HEK293 (cell line): ENCODE results near the gene VAMP7.
A peak's percentile ranks its signal among the peaks of the same experiment; 100 is the strongest.

Experiments
- GLI2 ChIP-seq: fragments of 450-650 bp; formaldehyde crosslinking; IDR thresholded peaks from 2 replicates; pipeline ENCODE4; 2017; ENCODE audit warnings: missing biosample characterization, missing genetic modification characterization, low read depth, borderline replicate concordance
- HOXA7 ChIP-seq: sonication (generic); formaldehyde crosslinking; IDR thresholded peaks from 2 replicates; pipeline ENCODE4 v1.8.1; 2022; ENCODE audit warnings: missing genetic modification reagents, borderline replicate concordance
- KLF7 ChIP-seq: fragments of 450-650 bp; formaldehyde crosslinking; IDR thresholded peaks from 2 replicates; pipeline ENCODE4 v1.5.1; 2016; ENCODE audit warnings: missing biosample characterization, missing genetic modification characterization, borderline replicate concordance
- OSR2 ChIP-seq: fragments of 450-650 bp; formaldehyde crosslinking; IDR thresholded peaks from 2 replicates; pipeline ENCODE4 v1.5.1; 2016; ENCODE audit warnings: missing biosample characterization, missing genetic modification characterization
- OVOL3 ChIP-seq: fragments of 450-650 bp; formaldehyde crosslinking; IDR thresholded peaks from 2 replicates; pipeline ENCODE4 v1.5.1; 2016; ENCODE audit warnings: missing biosample characterization, missing genetic modification characterization
- REPIN1 ChIP-seq: fragments of 450-650 bp; formaldehyde crosslinking; IDR thresholded peaks from 2 replicates; pipeline ENCODE4 v1.5.1; 2017; ENCODE audit warnings: missing biosample characterization, missing genetic modification characterization, low read depth
- SP3 ChIP-seq: fragments of 450-650 bp; formaldehyde crosslinking; IDR thresholded peaks from 2 replicates; pipeline ENCODE4 v1.5.1; 2016; ENCODE audit warnings: missing biosample characterization, missing genetic modification characterization
- SP7 ChIP-seq: fragments of 450-650 bp; formaldehyde crosslinking; IDR thresholded peaks from 2 replicates; pipeline ENCODE4 v1.5.1; 2016; ENCODE audit warnings: missing biosample characterization, missing genetic modification characterization
- YY1 ChIP-seq: fragments of 450-650 bp; formaldehyde crosslinking; IDR thresholded peaks from 2 replicates; pipeline ENCODE4 v1.5.1; 2018; ENCODE audit warnings: missing biosample characterization, missing genetic modification characterization
- ZBTB1 ChIP-seq: fragments of 450-650 bp; formaldehyde crosslinking; IDR thresholded peaks from 2 replicates; pipeline ENCODE4 v1.5.1; 2016; ENCODE audit warnings: missing biosample characterization, missing genetic modification characterization
- ZFP3 ChIP-seq: fragments of 450-650 bp; formaldehyde crosslinking; IDR thresholded peaks from 2 replicates; pipeline ENCODE4 v1.5.1; 2016; ENCODE audit warnings: low read depth, missing biosample characterization, missing genetic modification characterization
- ZNF10 ChIP-seq: fragments of 450-650 bp; formaldehyde crosslinking; IDR thresholded peaks from 2 replicates; pipeline ENCODE4 v1.5.1; 2017; ENCODE audit warnings: missing biosample characterization, missing genetic modification characterization
- ZNF112 ChIP-seq: fragments of 450-650 bp; formaldehyde crosslinking; IDR thresholded peaks from 2 replicates; pipeline ENCODE4 v1.5.0; 2017; ENCODE audit warnings: missing biosample characterization, missing genetic modification characterization
- ZNF302 ChIP-seq: fragments of 450-650 bp; formaldehyde crosslinking; IDR thresholded peaks from 2 replicates; pipeline ENCODE4 v1.5.1; 2016; ENCODE audit warnings: missing biosample characterization, missing genetic modification characterization, low read depth
- ZNF311 ChIP-seq: fragments of 450-650 bp; formaldehyde crosslinking; IDR thresholded peaks from 2 replicates; pipeline ENCODE4 v1.5.1; 2017; ENCODE audit warnings: missing biosample characterization, missing genetic modification characterization, borderline replicate concordance
- ZNF335 ChIP-seq: fragments of 450-650 bp; formaldehyde crosslinking; conservative IDR thresholded peaks from 2 replicates; pipeline ENCODE4 v1.5.1; 2016; ENCODE audit warnings: missing biosample characterization, missing genetic modification characterization
- ZNF37A ChIP-seq: fragments of 450-650 bp; IDR thresholded peaks from 2 replicates; pipeline ENCODE4 v1.5.1; 2018; ENCODE audit warnings: missing biosample characterization, missing genetic modification characterization
- ZNF391 ChIP-seq: fragments of 450-650 bp; formaldehyde crosslinking; IDR thresholded peaks from 2 replicates; pipeline ENCODE4 v1.5.1; 2016; ENCODE audit warnings: low read depth, missing biosample characterization, missing genetic modification characterization, borderline replicate concordance
- ZNF423 ChIP-seq: fragments of 450-650 bp; formaldehyde crosslinking; IDR thresholded peaks from 2 replicates; pipeline ENCODE4 v1.5.1; 2016; ENCODE audit warnings: missing biosample characterization, missing genetic modification characterization
- ZNF624 ChIP-seq: fragments of 450-650 bp; formaldehyde crosslinking; IDR thresholded peaks from 2 replicates; pipeline ENCODE4 v1.5.1; 2017; ENCODE audit warnings: missing biosample characterization, missing genetic modification characterization
- ZNF747 ChIP-seq: fragments of 450-650 bp; formaldehyde crosslinking; IDR thresholded peaks from 2 replicates; pipeline ENCODE4 v1.5.1; 2016; ENCODE audit warnings: missing biosample characterization, missing genetic modification characterization
- ZNF768 ChIP-seq: fragments of 450-650 bp; formaldehyde crosslinking; IDR thresholded peaks from 2 replicates; pipeline ENCODE4 v1.5.1; 2018; ENCODE audit warnings: missing biosample characterization, mild to moderate bottlenecking, missing genetic modification characterization
- ZNF792 ChIP-seq: fragments of 450-650 bp; formaldehyde crosslinking; IDR thresholded peaks from 2 replicates; pipeline ENCODE4 v1.5.1; 2016; ENCODE audit warnings: missing biosample characterization, missing genetic modification characterization
- ZNF837 ChIP-seq: fragments of 450-650 bp; formaldehyde crosslinking; IDR thresholded peaks from 2 replicates; pipeline ENCODE4 v1.5.1; 2016; ENCODE audit warnings: missing biosample characterization, missing genetic modification characterization
- ZSCAN16 ChIP-seq: fragments of 450-650 bp; formaldehyde crosslinking; IDR thresholded peaks from 2 replicates; pipeline ENCODE4 v1.5.1; 2016; ENCODE audit warnings: missing biosample characterization, missing genetic modification characterization
- TF ChIP-seq, protein P1 (sequence below): fragments of 450-650 bp; formaldehyde crosslinking; conservative IDR thresholded peaks from 2 replicates; pipeline ENCODE4 v1.5.1; 2016; ENCODE audit warnings: low read depth, missing biosample characterization, missing genetic modification characterization
- TF ChIP-seq, protein P2 (sequence below): fragments of 450-650 bp; formaldehyde crosslinking; IDR thresholded peaks from 2 replicates; pipeline ENCODE4 v1.5.1; 2016; ENCODE audit warnings: missing biosample characterization, missing genetic modification characterization
- TF ChIP-seq, protein P3 (sequence below): fragments of 450-650 bp; formaldehyde crosslinking; IDR thresholded peaks from 2 replicates; pipeline ENCODE4 v1.5.1; 2017; ENCODE audit warnings: missing biosample characterization, missing genetic modification characterization
- TF ChIP-seq, protein P4 (sequence below): fragments of 450-650 bp; formaldehyde crosslinking; IDR thresholded peaks from 2 replicates; pipeline ENCODE4 v1.5.1; 2016; ENCODE audit warnings: missing biosample characterization, missing genetic modification characterization
- TF ChIP-seq, protein P5 (sequence below): fragments of 450-650 bp; formaldehyde crosslinking; IDR thresholded peaks from 2 replicates; pipeline ENCODE4 v1.5.1; 2016; ENCODE audit warnings: missing biosample characterization, missing genetic modification characterization
- TF ChIP-seq, protein P6 (sequence below): sonication (generic); formaldehyde crosslinking; IDR thresholded peaks from 2 replicates; pipeline ENCODE4 v1.8.1; 2022; ENCODE audit warnings: mild to moderate bottlenecking, moderate library complexity, missing genetic modification reagents

Gene VAMP7

DNA sequence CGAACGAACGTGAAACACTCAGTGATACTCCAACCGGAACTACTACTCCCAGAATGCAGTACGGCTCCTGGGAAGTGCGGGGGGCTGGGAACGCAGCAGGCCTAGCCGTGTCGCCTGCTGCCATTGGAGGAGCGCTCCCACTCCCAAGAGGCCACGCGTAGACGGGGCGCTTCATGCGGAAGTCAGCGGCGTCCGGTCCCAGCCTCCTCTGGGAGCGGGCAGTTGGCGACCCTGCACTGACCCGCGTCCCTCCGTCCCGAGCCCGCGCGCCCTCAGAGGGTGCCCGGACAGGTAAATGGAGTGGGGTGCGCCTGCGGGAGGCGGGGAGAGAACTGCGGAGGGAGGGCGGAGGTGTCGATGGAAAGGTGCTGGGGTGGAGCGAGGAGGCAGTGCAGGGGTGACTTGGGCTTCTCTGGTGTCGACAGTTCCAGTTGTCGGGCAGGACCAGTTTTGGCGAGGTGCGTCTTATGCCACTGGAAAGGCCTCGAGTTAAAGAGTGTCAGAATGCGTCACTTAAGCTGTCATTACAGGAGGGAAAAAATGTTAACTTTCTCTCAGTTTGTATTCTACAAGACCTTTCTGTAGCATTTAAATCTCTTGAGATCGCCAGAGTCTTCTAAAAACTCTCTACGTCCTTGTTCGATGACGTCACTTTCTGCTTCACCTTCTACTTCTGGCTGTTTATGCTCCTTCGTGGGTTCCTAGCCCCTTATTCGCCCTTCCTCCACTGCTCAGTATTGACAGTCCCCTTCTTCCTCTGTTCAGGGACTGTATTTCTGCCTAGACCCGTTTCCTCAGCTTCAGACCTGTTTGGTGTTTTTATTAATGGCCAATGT lies at the start of gene VAMP7 (continued):
- TF ChIP-seq KLF7 (tag by site-specific recombination) = no peak
- no peak for TF ChIP-seq ZNF423 (tag by site-specific recombination)
- TF ChIP-seq ZNF837 = no peak
- no peak for TF ChIP-seq ZNF302 (tag by site-specific recombination)
- TF ChIP-seq ZNF311 (tag by site-specific recombination) = no peak
- TF ChIP-seq ZNF768 (tag by site-specific recombination) = no peak
- TF ChIP-seq, protein P1, sequence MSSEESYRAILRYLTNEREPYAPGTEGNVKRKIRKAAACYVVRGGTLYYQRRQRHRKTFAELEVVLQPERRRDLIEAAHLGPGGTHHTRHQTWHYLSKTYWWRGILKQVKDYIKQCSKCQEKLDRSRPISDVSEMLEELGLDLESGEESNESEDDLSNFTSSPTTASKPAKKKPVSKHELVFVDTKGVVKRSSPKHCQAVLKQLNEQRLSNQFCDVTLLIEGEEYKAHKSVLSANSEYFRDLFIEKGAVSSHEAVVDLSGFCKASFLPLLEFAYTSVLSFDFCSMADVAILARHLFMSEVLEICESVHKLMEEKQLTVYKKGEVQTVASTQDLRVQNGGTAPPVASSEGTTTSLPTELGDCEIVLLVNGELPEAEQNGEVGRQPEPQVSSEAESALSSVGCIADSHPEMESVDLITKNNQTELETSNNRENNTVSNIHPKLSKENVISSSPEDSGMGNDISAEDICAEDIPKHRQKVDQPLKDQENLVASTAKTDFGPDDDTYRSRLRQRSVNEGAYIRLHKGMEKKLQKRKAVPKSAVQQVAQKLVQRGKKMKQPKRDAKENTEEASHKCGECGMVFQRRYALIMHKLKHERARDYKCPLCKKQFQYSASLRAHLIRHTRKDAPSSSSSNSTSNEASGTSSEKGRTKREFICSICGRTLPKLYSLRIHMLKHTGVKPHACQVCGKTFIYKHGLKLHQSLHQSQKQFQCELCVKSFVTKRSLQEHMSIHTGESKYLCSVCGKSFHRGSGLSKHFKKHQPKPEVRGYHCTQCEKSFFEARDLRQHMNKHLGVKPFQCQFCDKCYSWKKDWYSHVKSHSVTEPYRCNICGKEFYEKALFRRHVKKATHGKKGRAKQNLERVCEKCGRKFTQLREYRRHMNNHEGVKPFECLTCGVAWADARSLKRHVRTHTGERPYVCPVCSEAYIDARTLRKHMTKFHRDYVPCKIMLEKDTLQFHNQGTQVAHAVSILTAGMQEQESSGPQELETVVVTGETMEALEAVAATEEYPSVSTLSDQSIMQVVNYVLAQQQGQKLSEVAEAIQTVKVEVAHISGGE (tag by site-specific recombination) = peak; percentile 63
- TF ChIP-seq REPIN1 (tag by site-specific recombination) = no peak
- TF ChIP-seq SP7 (tag by site-specific recombination) = peak; percentile 62
- no peak for TF ChIP-seq ZNF792 (tag by site-specific recombination)
- no peak for TF ChIP-seq ZNF624 (tag by site-specific recombination)
- no peak for TF ChIP-seq ZNF10 (tag by site-specific recombination)
- TF ChIP-seq HOXA7 = no peak
- TF ChIP-seq ZNF747 (tag by site-specific recombination) = no peak
- TF ChIP-seq, protein P2, sequence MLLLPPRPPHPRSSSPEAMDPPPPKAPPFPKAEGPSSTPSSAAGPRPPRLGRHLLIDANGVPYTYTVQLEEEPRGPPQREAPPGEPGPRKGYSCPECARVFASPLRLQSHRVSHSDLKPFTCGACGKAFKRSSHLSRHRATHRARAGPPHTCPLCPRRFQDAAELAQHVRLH = no peak
- TF ChIP-seq, protein P3, sequence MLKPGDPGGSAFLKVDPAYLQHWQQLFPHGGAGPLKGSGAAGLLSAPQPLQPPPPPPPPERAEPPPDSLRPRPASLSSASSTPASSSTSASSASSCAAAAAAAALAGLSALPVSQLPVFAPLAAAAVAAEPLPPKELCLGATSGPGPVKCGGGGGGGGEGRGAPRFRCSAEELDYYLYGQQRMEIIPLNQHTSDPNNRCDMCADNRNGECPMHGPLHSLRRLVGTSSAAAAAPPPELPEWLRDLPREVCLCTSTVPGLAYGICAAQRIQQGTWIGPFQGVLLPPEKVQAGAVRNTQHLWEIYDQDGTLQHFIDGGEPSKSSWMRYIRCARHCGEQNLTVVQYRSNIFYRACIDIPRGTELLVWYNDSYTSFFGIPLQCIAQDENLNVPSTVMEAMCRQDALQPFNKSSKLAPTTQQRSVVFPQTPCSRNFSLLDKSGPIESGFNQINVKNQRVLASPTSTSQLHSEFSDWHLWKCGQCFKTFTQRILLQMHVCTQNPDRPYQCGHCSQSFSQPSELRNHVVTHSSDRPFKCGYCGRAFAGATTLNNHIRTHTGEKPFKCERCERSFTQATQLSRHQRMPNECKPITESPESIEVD (tag by site-specific recombination) = no peak
- no peak for TF ChIP-seq ZNF37A (tag by site-specific recombination)
- TF ChIP-seq SP3 (tag by site-specific recombination) = peak; percentile 80
- TF ChIP-seq ZNF112 (tag by site-specific recombination) = no peak
- TF ChIP-seq, protein P4, sequence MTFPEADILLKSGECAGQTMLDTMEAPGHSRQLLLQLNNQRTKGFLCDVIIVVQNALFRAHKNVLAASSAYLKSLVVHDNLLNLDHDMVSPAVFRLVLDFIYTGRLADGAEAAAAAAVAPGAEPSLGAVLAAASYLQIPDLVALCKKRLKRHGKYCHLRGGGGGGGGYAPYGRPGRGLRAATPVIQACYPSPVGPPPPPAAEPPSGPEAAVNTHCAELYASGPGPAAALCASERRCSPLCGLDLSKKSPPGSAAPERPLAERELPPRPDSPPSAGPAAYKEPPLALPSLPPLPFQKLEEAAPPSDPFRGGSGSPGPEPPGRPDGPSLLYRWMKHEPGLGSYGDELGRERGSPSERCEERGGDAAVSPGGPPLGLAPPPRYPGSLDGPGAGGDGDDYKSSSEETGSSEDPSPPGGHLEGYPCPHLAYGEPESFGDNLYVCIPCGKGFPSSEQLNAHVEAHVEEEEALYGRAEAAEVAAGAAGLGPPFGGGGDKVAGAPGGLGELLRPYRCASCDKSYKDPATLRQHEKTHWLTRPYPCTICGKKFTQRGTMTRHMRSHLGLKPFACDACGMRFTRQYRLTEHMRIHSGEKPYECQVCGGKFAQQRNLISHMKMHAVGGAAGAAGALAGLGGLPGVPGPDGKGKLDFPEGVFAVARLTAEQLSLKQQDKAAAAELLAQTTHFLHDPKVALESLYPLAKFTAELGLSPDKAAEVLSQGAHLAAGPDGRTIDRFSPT (tag by site-specific recombination) = 0 out of 2 replicates have a peak, but pooled peaks have one; percentile 45
- TF ChIP-seq, protein P5, sequence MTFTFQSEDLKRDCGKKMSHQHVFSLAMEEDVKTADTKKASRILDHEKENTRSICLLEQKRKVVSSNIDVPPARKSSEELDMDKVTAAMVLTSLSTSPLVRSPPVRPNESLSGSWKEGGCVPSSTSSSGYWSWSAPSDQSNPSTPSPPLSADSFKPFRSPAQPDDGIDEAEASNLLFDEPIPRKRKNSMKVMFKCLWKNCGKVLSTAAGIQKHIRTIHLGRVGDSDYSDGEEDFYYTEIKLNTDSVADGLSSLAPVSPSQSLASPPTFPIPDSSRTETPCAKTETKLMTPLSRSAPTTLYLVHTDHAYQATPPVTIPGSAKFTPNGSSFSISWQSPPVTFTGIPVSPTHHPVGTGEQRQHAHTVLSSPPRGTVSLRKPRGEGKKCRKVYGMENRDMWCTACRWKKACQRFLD = no peak
- TF ChIP-seq ZNF391 (tag by site-specific recombination) = no peak; the same call in 1 of the 2 replicates
- TF ChIP-seq ZBTB1 (tag by site-specific recombination) = no peak
- peak; percentile 97 for TF ChIP-seq ZNF335 (tag by site-specific recombination)
- TF ChIP-seq ZFP3 (tag by site-specific recombination) = no peak
- TF ChIP-seq GLI2 (tag by site-specific recombination) = no peak
- no peak for TF ChIP-seq OVOL3
- no peak for TF ChIP-seq ZSCAN16 (tag by site-specific recombination)
- no peak for TF ChIP-seq OSR2 (tag by site-specific recombination)
- TF ChIP-seq, protein P6, sequence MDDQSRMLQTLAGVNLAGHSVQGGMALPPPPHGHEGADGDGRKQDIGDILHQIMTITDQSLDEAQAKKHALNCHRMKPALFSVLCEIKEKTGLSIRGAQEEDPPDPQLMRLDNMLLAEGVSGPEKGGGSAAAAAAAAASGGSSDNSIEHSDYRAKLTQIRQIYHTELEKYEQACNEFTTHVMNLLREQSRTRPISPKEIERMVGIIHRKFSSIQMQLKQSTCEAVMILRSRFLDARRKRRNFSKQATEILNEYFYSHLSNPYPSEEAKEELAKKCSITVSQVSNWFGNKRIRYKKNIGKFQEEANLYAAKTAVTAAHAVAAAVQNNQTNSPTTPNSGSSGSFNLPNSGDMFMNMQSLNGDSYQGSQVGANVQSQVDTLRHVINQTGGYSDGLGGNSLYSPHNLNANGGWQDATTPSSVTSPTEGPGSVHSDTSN (CRISPR knock-in tag) = no peak
- TF ChIP-seq YY1 (tag by site-specific recombination) = no peak
